Measurements from ENCODE around the gene NANS.

DNA sequence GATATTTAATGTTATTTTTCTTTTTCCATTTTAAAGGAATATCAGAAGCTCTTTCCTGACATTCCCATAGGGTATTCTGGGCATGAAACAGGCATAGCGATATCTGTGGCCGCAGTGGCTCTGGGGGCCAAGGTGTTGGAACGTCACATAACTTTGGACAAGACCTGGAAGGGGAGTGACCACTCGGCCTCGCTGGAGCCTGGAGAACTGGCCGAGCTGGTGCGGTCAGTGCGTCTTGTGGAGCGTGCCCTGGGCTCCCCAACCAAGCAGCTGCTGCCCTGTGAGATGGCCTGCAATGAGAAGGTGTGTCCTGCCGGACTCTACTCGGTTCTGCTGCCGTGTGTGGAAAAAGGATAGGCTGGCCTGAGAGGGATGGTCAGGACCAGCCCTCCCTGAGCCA lies 24.2 kb downstream of the NANS start:
- TF ChIP-seq, protein P1, sequence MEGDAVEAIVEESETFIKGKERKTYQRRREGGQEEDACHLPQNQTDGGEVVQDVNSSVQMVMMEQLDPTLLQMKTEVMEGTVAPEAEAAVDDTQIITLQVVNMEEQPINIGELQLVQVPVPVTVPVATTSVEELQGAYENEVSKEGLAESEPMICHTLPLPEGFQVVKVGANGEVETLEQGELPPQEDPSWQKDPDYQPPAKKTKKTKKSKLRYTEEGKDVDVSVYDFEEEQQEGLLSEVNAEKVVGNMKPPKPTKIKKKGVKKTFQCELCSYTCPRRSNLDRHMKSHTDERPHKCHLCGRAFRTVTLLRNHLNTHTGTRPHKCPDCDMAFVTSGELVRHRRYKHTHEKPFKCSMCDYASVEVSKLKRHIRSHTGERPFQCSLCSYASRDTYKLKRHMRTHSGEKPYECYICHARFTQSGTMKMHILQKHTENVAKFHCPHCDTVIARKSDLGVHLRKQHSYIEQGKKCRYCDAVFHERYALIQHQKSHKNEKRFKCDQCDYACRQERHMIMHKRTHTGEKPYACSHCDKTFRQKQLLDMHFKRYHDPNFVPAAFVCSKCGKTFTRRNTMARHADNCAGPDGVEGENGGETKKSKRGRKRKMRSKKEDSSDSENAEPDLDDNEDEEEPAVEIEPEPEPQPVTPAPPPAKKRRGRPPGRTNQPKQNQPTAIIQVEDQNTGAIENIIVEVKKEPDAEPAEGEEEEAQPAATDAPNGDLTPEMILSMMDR (IDR thresholded peaks at IDR 0.05; ENCODE audit: insufficient read depth, low read length): no peak
- no peak for TF ChIP-seq POLR2AphosphoS5 (IDR thresholded peaks at IDR 0.05; ENCODE audit: low read depth)

Measured in HL-60 (cell line).